SKM-1 treated with dmso at 0.1 percent for 144 hours (cell line): Measurements from ENCODE around the gene PHB1.

ENCODE experiments used
- DNase-seq: peaks from one replicate; lab custom pipeline; 2025; ENCODE audit not compliant: unreplicated experiment; lab: John Stamatoyannopoulos, UW

PHB1 gene

GRCh38 chr17:49357516-49357915 is 57.2 kb downstream of the PHB1 start:
- DNase-seq: no peak

GRCh38 chr17:49356320-49356719 is 58.4 kb downstream of the PHB1 start:
- no peak for DNase-seq
